ENCODE measurements around the gene CACNG4. TPM values are rescaled to one million over a fixed set of nuclear protein-coding genes. Genes with fewer than 3 reads are reported as not detected.
A peak's percentile ranks its signal among the peaks of the same experiment; 100 is the strongest.

The CACNG4 gene
- polyA plus RNA-seq, 3 donors = 3.1 to 4.6 (median 3.5) TPM

DNA sequence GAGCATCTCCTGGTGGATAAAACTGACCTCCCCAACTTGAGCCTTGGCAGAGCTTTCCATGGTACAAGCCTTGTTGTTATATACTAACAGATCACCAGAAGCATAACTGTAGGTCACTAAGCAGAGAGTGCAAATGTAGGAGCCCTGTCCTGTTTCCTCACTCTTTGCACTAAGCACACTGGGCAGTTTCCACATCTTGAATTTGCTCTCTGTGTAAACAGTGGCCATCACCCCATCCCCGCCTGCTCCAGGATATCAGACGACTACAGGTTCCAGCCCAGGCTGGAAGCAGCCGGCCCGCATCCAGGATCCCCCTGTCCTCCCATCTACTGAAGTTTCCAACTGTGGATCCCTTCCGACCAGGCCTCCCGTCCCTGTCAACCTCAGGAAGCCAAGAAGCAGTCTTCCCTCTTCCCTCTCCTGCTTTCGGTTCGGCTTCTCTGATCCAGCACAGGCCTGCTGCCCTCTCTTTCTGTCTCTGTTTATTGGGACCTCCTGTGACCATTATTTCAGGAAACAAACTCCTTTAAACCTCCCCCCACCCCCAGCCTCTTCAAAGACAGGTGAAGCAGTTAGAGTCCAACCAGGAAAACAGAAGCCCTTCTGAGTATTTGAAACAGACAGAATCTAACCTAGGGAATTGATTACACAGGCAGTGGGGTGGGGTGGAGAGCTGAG is 22.6 kb upstream of the CACNG4 start:
- no peak for DNase-seq (ENCODE audit: extremely low read depth in 1 of 11, low read depth in 9 of 11, low spot score in 4 of 11)

DNA sequence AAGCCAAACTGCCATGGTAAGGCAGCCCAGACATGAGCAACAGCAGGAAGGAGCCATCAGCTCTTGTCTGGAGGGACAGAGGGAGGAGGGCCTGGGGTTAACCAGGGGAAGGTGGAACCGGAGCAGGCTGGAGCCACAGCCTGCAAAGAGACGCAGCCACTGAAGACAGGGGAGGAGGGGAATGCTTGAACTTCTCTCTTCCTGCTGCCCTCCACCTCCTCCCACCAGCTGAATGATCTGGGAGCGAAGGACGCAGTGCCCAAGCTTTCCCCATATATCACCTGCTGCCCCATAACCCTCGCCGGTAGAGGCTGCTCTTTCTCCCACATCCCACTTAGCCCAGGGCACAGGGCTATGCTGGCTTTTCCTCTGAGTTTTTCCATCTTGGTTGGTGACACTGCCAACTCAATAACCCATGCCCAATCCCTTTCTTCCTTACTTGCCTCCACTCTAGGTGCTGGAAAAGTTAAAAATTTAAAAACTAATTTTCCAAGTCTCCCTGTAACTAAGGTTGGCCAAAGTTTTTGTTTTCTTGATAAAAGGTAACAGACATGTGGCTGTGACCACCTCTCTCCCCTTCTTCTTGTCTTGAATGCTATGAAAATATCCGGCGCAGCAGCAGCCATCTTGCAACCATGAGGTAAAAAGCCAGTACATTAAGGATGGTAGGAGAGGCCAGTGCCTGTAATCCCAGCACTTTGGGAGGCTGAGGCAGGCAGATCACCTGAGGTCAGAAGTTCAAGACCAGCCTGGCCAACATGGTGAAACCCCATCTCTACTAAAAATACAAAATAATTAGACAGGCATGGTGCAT is 21.8 kb upstream of the CACNG4 start:
- no peak for DNase-seq (ENCODE audit: extremely low read depth in 1 of 11, low read depth in 9 of 11, low spot score in 4 of 11)

DNA sequence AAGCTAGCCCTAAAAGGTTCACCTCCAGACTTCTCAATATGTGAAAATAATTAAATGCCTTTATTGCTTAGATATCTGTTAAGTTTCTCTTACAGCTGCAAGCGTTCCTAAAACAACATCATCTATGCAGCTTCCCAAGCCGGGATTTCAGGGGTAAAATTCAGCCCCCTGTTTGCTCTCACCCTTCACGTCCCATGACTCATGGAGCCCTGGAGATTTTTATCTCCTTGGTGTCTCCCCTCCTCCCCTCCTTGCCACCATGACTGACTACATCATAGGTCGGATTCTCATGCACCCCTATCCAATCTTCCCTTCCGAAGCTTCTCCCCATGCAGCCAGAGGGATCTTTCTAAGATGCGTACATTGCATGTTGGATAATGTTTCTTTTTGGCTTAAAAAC is 21.0 kb upstream of the CACNG4 start:
- DNase-seq (ENCODE audit: extremely low read depth in 1 of 11, low read depth in 9 of 11, low spot score in 4 of 11) = no peak

DNA sequence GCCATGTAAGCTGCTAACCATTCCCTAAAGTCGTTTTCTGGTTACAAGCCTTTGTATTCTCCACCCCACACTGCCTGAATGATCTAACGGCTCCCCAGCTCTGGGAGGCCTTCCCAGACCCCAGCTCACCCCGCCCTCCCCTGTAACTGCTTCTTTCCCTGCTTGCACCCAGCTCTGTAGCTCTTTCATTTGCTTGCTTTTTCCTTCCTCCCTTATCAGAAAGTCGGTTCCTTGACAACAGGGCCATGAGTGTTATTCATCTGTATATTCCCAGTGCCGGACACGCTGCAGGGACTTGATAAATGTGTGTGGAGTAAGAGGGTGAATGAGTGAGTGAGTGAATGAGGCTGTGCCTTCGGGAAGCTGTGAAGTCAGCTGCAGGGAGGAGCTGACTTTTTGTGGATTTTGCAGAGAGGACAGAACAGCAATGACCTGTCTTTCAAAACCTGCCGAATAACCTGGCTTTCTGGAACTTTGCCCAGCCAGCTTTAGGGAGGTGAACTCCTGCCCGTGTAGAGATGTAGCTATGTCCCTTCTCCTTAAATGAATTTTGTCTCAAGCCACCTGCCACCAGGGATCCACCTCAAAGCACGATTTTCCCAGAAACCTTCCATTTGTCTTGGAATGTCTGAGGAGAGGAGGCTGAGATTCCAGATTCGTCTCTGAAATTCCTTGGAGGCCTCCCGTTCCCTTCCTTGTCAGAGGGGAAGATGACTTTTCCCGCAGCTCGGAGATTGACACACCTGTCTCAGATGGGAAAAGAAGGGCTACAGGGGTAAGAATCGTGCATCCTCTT is 20.0 kb upstream of the CACNG4 start:
- peak in 1 of 11 donors; percentile 20 for DNase-seq (ENCODE audit: extremely low read depth in 1 of 11, low read depth in 9 of 11, low spot score in 4 of 11)

DNA sequence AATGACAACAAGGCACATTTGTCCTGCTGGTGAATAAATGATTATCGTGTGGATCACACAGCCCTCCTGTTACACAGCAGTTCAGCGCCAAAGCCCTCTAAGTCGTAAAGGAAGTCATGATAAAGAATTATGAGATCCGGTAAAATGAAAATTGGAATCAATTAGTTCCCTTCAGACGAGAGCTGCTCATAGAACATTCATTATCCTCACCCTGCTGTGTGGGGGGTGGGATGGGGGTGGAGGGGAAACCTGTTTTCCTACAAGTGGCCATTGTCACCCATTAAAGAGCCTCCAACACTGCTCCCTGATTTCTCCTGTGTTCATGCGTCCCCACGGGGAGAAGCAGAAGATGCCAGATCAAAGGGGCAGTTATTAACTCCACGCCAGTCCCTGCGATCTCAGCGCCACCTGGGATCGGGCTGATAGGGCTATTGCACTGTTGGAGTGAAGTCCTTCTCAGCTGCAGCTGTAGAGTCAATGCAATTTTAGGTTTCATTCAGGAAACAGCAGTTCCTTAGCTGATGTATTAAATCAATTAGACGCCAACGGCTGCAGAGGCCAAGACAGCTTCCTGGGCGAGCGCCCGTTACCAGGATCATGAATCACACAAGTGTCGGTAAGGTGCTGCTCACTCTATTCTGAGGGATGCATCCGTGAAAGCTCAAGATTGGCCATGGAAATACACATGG is 19.2 kb upstream of the CACNG4 start:
- no peak for DNase-seq (ENCODE audit: extremely low read depth in 1 of 11, low read depth in 9 of 11, low spot score in 4 of 11)

DNA sequence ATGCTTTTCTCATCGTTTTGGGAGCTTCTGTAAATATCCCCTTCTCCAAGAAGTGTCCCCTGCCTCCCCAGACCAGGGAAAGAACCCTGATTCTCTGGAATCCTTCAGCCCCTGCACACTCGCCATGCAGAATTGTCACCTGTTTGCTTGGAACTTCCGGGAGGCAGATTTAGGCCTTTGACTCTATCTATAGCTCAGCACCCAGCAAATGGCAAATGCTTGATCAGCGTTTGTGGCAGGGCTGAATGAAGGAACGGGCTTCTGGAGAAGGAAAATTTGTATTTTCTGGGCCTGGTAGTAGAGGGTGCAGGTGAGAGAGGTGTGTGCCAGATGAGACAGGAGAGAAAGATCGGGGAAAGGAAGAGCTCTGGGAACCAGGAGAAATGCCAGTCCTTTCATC is 18.3 kb upstream of the CACNG4 start:
- DNase-seq (ENCODE audit: extremely low read depth in 1 of 11, low read depth in 9 of 11, low spot score in 4 of 11) = no peak

DNA sequence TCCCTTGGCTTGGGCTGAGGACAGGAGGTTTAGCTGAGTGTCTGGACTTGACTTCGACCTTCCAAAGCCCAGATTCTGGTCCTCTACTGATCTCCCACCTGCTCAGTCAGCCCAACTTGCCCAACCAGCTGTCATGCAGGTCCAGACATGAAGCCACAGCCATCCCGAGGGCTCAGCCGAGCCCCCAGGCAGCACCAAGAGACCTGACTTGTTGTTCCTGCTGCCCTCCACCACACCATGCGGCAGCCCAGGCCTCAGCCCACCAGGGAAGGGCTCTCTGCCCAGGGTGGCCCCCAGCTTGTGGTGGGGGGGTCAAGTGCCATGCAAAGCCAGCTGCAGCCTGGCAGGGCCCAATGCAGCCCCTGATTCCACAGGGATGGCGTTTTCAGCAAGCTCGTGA is 17.2 kb upstream of the CACNG4 start:
- no peak for DNase-seq (ENCODE audit: extremely low read depth in 1 of 11, low read depth in 9 of 11, low spot score in 4 of 11)

DNA sequence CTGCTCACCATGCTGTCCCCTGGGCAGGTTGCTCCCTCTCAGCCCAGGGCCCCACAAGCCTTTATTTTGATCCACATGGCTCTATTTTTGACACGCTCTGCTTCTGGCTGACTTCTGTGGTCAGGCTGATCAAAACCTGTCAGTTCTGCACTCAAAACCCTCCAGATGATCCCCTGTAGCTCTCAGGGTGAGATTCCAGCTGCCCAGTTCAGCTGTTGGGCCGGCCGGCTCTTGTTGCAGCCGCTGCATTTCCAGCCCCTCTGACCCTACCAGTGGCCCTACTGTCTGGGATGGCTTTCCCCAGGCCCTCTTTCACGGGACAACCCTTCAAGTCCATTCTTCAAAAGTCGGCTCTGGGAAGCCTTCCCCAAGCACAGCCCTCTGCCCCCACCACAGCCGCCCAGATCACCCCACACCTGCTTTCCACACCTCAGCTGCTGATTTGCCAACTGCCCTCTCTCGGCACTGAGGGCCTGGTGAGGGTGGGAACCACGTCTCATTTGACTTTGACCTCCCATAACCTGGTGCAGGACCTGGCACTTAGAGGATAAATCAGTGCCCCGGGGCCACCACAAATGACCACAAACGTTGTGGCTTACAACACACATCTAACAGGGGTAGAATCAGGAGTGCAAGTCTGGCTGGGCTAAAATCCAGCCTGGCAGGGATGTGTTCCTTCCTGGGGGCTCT is 16.3 kb upstream of the CACNG4 start:
- no peak for DNase-seq (ENCODE audit: extremely low read depth in 1 of 11, low read depth in 9 of 11, low spot score in 4 of 11)

DNA sequence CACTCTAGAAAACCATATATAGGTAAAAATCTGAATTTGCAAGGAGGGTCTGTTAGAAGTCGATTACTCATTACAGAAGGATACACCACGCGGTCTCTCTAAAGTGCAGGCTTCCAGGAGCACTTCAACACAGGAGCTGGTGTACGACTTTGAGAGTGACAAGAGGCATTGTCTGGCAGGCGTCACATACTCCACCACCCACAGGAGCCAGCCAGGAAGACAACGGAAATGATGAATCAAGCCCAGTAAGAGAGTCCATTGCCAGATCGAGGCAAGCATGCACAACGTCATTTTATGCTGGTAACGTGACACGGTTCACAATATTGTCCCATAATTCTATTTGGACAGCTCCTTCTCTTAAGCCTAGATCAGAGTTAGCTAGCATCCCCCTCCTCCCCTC is 15.0 kb upstream of the CACNG4 start:
- peak in 1 of 11 donors; percentile 28 for DNase-seq (ENCODE audit: extremely low read depth in 1 of 11, low read depth in 9 of 11, low spot score in 4 of 11)

DNA sequence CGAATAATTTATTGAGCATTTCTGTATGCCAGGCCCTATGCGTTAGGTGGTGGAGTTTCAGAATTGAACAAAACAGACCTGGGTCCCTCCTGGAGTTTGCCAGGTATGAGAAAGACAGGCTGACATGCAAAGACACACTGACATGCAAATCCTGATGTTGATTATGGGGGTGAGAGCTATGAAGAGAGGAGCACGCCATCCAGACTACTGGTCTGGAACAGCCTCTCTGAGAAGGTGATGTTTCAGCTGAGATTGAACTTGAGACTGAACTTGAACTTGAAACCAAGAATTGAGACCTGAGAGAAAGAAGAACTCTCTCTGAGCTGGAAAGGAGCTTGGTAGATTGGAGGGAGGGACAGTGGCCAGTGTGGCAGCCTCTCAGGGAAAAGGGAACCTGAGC is 14.2 kb upstream of the CACNG4 start:
- no peak for DNase-seq (ENCODE audit: extremely low read depth in 1 of 11, low read depth in 9 of 11, low spot score in 4 of 11)

DNA sequence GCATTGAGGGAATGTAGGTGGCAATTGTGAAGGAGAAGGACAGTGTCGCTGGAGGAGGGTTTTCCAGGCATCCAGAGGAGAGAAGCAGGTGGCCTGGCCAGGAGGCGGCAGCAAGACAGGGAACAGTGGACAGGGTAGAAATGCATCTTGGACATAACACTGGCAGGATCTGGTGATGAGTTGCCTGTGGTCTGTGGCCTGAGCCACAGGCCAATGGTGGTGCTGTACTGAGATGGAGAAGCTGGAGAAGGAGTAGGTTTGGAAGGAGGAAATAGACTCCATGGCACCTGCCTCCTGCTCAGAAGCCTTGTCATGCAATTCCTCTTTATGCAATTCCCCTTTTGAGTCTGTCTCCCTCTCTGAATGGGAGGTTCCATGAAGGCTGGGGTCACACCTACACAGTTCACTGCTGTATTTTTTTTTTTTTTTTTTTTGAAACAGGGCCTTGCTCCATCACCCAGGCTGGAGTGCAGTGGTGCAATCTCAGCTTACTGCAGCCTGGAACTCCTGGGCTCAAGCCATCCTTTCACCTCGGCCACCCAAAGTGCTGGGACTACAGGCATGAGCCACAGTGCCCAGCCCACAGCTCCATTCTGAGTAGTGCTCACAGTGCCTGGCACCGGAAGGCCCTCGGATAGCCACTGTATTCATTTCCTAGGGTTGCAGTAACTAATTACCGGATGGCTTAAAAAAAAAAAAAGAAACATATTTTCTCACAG is 13.5 kb upstream of the CACNG4 start:
- no peak for DNase-seq (ENCODE audit: extremely low read depth in 1 of 11, low read depth in 9 of 11, low spot score in 4 of 11)

DNA sequence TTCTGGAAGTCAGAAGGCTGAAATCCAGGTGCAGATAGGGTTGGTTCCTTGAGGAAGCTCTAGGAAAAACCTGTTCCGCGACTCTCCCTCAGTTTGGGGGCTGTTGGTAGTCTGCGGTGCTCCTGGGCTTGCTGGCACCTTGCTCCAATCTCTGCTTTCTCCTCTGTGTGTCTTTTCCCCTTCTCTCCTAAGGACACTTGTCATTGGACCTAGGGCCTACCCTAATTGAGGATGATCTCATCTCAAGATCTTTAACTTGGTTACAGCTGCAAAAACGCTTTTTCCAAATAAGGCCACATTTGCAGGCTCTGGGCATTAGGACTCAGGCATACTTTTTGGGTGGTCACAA is 12.9 kb upstream of the CACNG4 start:
- DNase-seq (ENCODE audit: extremely low read depth in 1 of 11, low read depth in 9 of 11, low spot score in 4 of 11) = no peak

DNA sequence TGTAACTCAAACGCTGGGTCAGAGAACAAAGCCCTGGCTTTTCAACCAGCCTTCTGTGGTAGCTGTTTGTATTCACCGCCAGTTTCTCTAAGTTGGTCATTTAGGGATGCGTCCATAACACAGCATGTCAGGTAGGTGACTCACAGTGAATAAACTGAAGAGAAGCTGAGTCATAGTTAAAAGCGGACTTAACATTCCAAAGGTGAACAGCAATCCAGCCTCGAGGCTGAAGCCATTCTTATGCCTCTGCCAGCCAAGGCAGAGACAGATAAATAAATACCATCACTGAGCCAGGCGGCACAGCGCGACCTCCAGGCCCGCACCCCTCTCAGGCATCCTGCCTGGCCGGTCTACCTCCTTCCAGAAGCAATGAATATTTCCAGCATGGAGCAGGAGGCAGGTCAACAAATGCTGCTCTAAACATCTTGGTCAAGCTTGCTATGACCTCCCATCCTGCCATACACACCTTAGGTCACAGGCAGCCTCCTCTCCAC is 12.4 kb upstream of the CACNG4 start:
- no peak for DNase-seq (ENCODE audit: extremely low read depth in 1 of 11, low read depth in 9 of 11, low spot score in 4 of 11)

DNA sequence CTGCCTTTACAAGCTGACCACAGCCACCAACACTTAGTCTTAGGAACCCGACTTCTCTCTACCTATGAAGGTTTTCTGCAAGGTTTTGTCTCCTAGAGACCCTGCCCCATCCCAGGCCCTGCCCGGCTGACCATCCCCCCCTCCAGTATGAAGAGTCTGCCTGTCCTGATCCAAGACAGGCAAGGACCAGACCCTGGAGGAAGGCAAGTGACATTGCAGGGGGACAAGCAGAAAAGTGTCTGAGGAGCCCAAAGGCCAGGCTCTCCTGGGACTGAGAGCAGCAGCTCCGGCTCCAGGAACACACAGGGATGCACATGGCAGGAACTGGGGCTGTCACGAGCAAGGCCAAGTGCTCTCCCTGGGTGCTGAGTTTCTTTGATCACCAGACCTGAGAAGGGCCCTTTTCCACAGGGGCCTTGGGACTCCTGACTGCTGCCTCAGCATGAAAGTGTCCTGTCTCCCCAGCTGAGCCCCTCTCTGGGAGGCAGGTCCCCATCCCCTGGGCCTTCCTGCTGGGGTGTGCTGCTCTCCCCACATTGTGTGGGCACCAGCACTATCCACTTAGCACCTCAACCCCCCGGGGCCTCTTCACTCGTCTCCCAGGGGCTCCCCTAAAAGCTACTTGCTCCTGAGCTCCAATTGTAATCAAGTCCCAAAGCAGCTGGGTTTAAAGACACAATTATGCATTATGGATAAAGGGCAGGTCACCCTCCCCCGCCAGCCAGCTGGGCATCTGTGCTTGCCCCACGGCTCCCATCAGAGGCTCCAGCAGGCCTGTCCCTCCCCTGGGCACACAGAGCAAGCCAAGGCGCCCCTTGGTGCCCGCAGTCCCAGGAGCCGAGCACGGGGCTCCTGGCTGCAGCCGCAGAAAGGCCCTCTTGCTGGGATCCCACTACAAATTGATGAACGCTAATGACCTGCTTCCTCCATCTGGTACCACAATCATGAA is 11.6 kb upstream of the CACNG4 start:
- DNase-seq (ENCODE audit: extremely low read depth in 1 of 11, low read depth in 9 of 11, low spot score in 4 of 11) = no peak

DNA sequence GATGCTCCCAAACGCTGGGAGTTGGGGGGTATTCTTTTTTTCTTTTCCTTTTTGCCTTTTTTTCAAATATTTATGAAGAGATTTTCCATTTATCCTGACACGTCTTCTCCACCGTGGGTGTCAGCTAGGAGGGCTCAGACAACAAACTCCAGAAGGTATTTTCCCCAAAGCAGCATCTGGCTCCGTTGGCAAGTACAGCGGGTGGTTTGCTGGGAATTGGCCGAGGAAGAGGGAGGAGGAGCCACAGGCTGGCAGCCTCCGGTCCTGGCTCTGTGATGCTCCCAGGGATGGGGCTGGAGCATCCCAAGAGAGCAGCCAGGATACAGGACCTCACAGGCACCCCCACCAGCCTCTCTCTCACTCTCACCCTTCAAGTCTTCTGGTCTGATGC is 10.9 kb upstream of the CACNG4 start:
- no peak for DNase-seq (ENCODE audit: extremely low read depth in 1 of 11, low read depth in 9 of 11, low spot score in 4 of 11)

DNA sequence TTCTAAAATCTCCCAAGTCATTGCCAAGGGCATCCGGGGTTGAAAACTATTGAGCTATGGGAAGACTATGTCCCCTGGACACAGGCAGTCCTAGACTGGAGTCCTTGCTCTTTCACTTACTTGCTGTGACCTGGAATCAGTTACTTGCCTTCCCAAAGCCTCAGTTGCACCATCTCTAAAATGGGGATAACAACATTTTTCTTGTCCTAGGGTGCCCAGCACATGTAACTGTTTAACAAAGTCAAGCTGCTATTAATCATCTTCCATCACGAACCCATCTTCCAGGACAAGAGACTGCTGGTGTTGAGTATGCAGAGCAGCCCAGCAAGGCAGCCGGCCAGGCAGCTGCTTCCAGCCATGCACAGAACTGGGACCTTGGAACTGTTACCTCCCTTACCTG is 9.9 kb upstream of the CACNG4 start:
- DNase-seq (ENCODE audit: extremely low read depth in 1 of 11, low read depth in 9 of 11, low spot score in 4 of 11) = no peak

DNA sequence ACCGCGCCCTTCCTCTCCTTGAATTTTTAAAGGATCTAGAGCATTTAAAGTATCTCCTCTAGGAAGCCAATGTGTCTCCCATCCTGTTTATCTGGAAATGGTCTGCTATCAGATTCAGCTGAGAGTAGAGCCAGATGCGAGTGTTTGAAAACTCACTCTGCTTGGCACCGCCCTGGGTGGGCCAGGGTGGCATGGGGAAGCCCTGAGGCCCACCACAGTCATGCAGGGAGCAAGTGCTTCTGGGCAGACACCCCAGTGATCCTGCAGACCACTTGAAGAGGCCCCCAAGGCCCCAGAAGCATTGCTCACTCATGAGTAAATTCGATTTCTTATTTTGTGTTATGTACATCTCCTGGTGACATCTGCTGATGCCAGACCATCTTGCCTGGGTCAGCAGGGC is 8.7 kb upstream of the CACNG4 start:
- DNase-seq (ENCODE audit: extremely low read depth in 1 of 11, low read depth in 9 of 11, low spot score in 4 of 11) = no peak

All from renal cortex interstitium (tissue), 11 donors.